Ovary (tissue), 3 donors: ENCODE results near the gene PGBD1.

Source experiments
- EP300 ChIP-seq: sonication (generic); formaldehyde crosslinking; IDR thresholded peaks from one replicate; pipeline ENCODE4 v1.6.1; 2017; ENCODE audit warnings: antibody characterized with exemption
- POLR2A ChIP-seq: fragments of 450-650 bp; IDR thresholded peaks from one replicate; pipeline ENCODE4 v1.6.1; 2017; ENCODE audit warnings: antibody characterized with exemption, mild to moderate bottlenecking, moderate library complexity
- TF ChIP-seq, protein P1 (sequence below), 3 donors: fragments of 450-650 bp in 2 of 3; fragments of 200-600 bp in 1 of 3; IDR thresholded peaks; one replicate each; pipeline versions ENCODE4 v1.5.1 to v1.8.0; 2016 to 2022; ENCODE audit warnings: antibody characterized with exemption in 3 of 3, mild to moderate bottlenecking in 1 of 3
- donor health status: DM: no; HTN: no; CAD: no.

DNA sequence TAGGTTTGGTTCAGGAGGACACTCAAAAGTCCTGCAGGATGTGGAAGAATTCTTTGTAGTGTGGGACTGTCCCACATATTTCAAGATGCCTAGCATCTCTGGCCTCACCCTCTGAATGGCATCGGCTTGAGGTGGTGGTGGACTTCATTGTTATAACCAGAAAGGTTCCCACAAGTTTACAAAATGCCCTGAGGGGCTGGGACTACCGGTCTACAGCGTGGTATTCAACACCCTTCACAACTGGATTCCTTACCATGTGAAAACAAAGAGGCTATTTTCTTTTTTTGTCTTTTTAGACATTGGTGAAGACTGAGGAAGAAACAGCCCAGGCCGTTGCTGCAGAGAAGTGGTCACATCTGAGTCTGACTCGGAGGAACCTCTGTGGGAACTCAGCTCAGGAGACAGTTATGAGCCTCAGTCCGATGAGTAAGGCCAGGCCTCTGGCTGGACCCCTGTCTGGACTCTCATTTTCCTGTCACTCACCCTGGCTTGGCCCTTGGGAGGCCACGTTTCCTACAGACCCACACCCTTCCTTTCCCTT, 15.2 kb downstream of the PGBD1 start:
- TF ChIP-seq, protein P1, sequence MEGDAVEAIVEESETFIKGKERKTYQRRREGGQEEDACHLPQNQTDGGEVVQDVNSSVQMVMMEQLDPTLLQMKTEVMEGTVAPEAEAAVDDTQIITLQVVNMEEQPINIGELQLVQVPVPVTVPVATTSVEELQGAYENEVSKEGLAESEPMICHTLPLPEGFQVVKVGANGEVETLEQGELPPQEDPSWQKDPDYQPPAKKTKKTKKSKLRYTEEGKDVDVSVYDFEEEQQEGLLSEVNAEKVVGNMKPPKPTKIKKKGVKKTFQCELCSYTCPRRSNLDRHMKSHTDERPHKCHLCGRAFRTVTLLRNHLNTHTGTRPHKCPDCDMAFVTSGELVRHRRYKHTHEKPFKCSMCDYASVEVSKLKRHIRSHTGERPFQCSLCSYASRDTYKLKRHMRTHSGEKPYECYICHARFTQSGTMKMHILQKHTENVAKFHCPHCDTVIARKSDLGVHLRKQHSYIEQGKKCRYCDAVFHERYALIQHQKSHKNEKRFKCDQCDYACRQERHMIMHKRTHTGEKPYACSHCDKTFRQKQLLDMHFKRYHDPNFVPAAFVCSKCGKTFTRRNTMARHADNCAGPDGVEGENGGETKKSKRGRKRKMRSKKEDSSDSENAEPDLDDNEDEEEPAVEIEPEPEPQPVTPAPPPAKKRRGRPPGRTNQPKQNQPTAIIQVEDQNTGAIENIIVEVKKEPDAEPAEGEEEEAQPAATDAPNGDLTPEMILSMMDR (IDR thresholded peaks at IDR 0.05), result no peak
- TF ChIP-seq EP300 (no peak), POLR2A (no peak)
